ENCODE measurements around the gene PCCA.

GRCh38 chr13:100300708-100301107 lies 211.8 kb downstream of the PCCA start:
- TF ChIP-seq CTCF (IDR thresholded peaks at IDR 0.05; ENCODE audit: low read length) (no peak), EZH2 (IDR thresholded peaks at IDR 0.05; ENCODE audit: borderline replicate concordance, low read length) (no peak)

Measured in OCI-LY1 (cell line).